PC-9 (cell line): Measurements from ENCODE around the gene MSANTD2. TPM values are rescaled to one million over a fixed set of nuclear protein-coding genes. Genes with fewer than 3 reads are reported as not detected.
A peak's percentile ranks its signal among the peaks of the same experiment; 100 is the strongest.

Source experiments
- BruUV-seq: library from RNA; stranded (reverse); fragments of 400-500 nt; replicated peaks from 2 replicates; lab custom pipeline; 2021; lab: Mats Ljungman, UMichigan
- CTCF ChIA-PET: fragments of 300-600 bp; sonication (Branson Sonifier 250); formaldehyde crosslinking; loops from one replicate; lab custom pipeline; 2022; ENCODE audit warnings: antibody characterized with exemption; lab: Charles Lee
- POLR2A ChIA-PET: fragments of 300-600 bp; sonication (Branson Sonifier 250); formaldehyde crosslinking; loops from one replicate; lab custom pipeline; 2022; ENCODE audit warnings: antibody characterized with exemption; ENCODE audit not compliant: unreplicated experiment; lab: Charles Lee
- DNase-seq, 2 experiments: peaks; one replicate each; pipeline versions ENCODE4 v3.0.0 to v3.0.0-alpha.2; 2015 to 2022; ENCODE audit warnings: mixed read lengths in 1 of 2
- H2AFZ ChIP-seq: fragments of 200-600 bp; sonication (generic); 2 replicates; pipeline ENCODE4 v1.8.1; 2017; ENCODE audit warnings: antibody characterized with exemption
- H3F3A ChIP-seq: fragments of 200-600 bp; sonication (generic); 2 replicates; pipeline ENCODE4 v1.8.1; 2017; ENCODE audit warnings: antibody characterized with exemption, mild to moderate bottlenecking, low read depth; ENCODE audit not compliant: insufficient read depth
- H3K27ac ChIP-seq: fragments of 200-600 bp; sonication (generic); 2 replicates; pipeline ENCODE4 v1.6.1; 2016; ENCODE audit warnings: mixed run types
- H3K27me3 ChIP-seq: fragments of 200-600 bp; sonication (generic); 2 replicates; pipeline ENCODE4 v1.6.1; 2016; ENCODE audit warnings: low read depth, mixed run types; ENCODE audit not compliant: insufficient read depth
- H3K36me3 ChIP-seq: fragments of 200-600 bp; sonication (generic); 2 replicates; pipeline ENCODE4 v1.6.1; 2016; ENCODE audit warnings: low read depth, mixed run types
- H3K4me1 ChIP-seq: fragments of 200-600 bp; sonication (generic); replicated peaks from 2 replicates; pipeline ENCODE4 v1.6.1; 2016; ENCODE audit warnings: mixed run types; ENCODE audit not compliant: insufficient read depth
- H3K4me2 ChIP-seq: fragments of 200-600 bp; sonication (generic); 2 replicates; pipeline ENCODE4 v1.6.1; 2017; ENCODE audit warnings: mixed run types
- H3K4me3 ChIP-seq: fragments of 200-600 bp; sonication (generic); 2 replicates; pipeline ENCODE4 v1.6.1; 2016; ENCODE audit warnings: mixed run types
- H3K79me2 ChIP-seq: fragments of 200-600 bp; sonication (generic); 2 replicates; pipeline ENCODE4 v1.6.1; 2017; ENCODE audit warnings: low read depth, mixed run types
- H3K9me2 ChIP-seq: fragments of 200-600 bp; sonication (generic); 2 replicates; pipeline ENCODE4 v1.8.1; 2017; ENCODE audit warnings: mild to moderate bottlenecking; ENCODE audit not compliant: insufficient read depth
- H3K9me3 ChIP-seq: fragments of 200-600 bp; sonication (generic); 2 replicates; pipeline ENCODE4 v1.8.1; 2016; ENCODE audit warnings: low read depth; ENCODE audit not compliant: insufficient read depth
- H4K20me1 ChIP-seq: fragments of 200-600 bp; sonication (generic); 2 replicates; pipeline ENCODE4 v1.8.1; 2017; ENCODE audit not compliant: insufficient read depth
- CTCF ChIP-seq: fragments of 200-600 bp; sonication (generic); conservative IDR thresholded peaks from 2 replicates; pipeline ENCODE4 v1.6.1; 2017; ENCODE audit warnings: mixed run types, antibody characterized with exemption, mild to moderate bottlenecking, moderate library complexity
- EZH2 ChIP-seq: fragments of 200-600 bp; sonication (generic); IDR thresholded peaks from 2 replicates; pipeline ENCODE4 v1.8.0; 2017; ENCODE audit warnings: antibody characterized with exemption, low read depth
- intact Hi-C: fragments of 100-400 bp; cut with micrococcal nuclease; formaldehyde crosslinking; loops from one replicate; pipeline ENCODE4 v1.10.0; 2022; ENCODE audit not compliant: unreplicated experiment
- total RNA-seq: library from RNA; stranded (reverse); gene quantifications from 2 replicates; pipeline ENCODE4 v1.2.3, GENCODE V29; 2021

The MSANTD2 gene
- total RNA-seq, 1 experiment from 2014 or later: 16.9 TPM

GRCh38 chr11:124754710-124755109 lies 45.5 kb downstream of the MSANTD2 start:
- Histone ChIP-seq H3K27me3 (no peaks in the 10 kb centered on the region), H3K79me2 (peaks cover 23% of the 10 kb centered on the region; the same call in 1 of the 2 replicates), H3K4me1 (peaks cover 33% of the 10 kb centered on the region), H2AFZ (no peak overlapping the region), H3K9me3 (no peaks in the 10 kb centered on the region), H3K4me3 (no peak overlapping the region), H4K20me1 (no peaks in the 10 kb centered on the region), H3F3A (peaks cover 13% of the 10 kb centered on the region), H3K9me2 (no peaks in the 10 kb centered on the region), H3K4me2 (no peak overlapping the region), H3K36me3 (no peaks in the 10 kb centered on the region), H3K27ac (no peak overlapping the region)
- TF ChIP-seq EZH2: no peak
- TF ChIP-seq CTCF: no peak
- DNase-seq: no peak
- no TSS peak for BruUV-seq
- intact Hi-C loops: no loop called here
- POLR2A ChIA-PET: no interaction called here
- CTCF ChIA-PET: no interaction called here

GRCh38 chr11:124754309-124754708 lies 45.9 kb downstream of the MSANTD2 start:
- Histone ChIP-seq H4K20me1 (no peaks in the 10 kb centered on the region), H3K9me3 (no peaks in the 10 kb centered on the region), H3K9me2 (no peaks in the 10 kb centered on the region), H3K4me1 (peaks cover 37% of the 10 kb centered on the region), H3K27ac (no peak overlapping the region), H3K4me3 (no peak overlapping the region), H2AFZ (no peak overlapping the region), H3K27me3 (no peaks in the 10 kb centered on the region), H3F3A (peaks cover 17% of the 10 kb centered on the region), H3K4me2 (no peak overlapping the region), H3K79me2 (peaks cover 23% of the 10 kb centered on the region; the same call in 1 of the 2 replicates), H3K36me3 (no peaks in the 10 kb centered on the region)
- BruUV-seq: no TSS peak
- ChIA-PET CTCF (no interaction called here), POLR2A (no interaction called here)
- no peak for DNase-seq
- intact Hi-C loops: no loop called here
- TF ChIP-seq CTCF (no peak), EZH2 (no peak)

- peak overlapping the region; percentile 83 for H3K4me2 ChIP-seq
- peaks cover 23% of the 10 kb centered on the region for H3F3A ChIP-seq
- DNase-seq: no peak
- H3K27ac ChIP-seq: no peak overlapping the region
- peak overlapping the region; percentile 62; the same call in 1 of the 2 replicates for H3K4me3 ChIP-seq
- CTCF ChIA-PET: no interaction called here
- H3K9me3 ChIP-seq: no peaks in the 10 kb centered on the region
- H3K79me2 ChIP-seq: peaks cover 23% of the 10 kb centered on the region; the same call in 1 of the 2 replicates
- no peaks in the 10 kb centered on the region for H4K20me1 ChIP-seq
- peaks cover 44% of the 10 kb centered on the region for H3K4me1 ChIP-seq
- H2AFZ ChIP-seq: no peak overlapping the region
- TF ChIP-seq EZH2 (no peak), CTCF (no peak)
- no peaks in the 10 kb centered on the region for H3K36me3 ChIP-seq
- no peaks in the 10 kb centered on the region for H3K27me3 ChIP-seq
- POLR2A ChIA-PET: interaction anchor here (0.6 kb wide), 1 partner anchor 80 kb away, joined by 15 read pairs; the partner anchor contains the start of gene SPA17
- intact Hi-C loops: no loop called here
- no TSS peak for BruUV-seq
- no peaks in the 10 kb centered on the region for H3K9me2 ChIP-seq
Observed at GRCh38 chr11:124753624-124754023, 46.6 kb downstream of the MSANTD2 start.
